ENCODE results near the gene NKD2.

The NKD2 gene

GRCh38 chr5:1001406-1002270, 7.0 kb upstream of the NKD2 start:
- H3K4me3 ChIP-seq (ENCODE audit: low read depth, low read length), result no peak overlapping the region
- TF ChIP-seq CTCF (IDR thresholded peaks at IDR 0.05; ENCODE audit: low read depth, low read length), result no peak

- no peak overlapping the region for H3K4me3 ChIP-seq (ENCODE audit: low read depth, low read length)
- no peak for TF ChIP-seq CTCF (IDR thresholded peaks at IDR 0.05; ENCODE audit: low read depth, low read length)
Observed at GRCh38 chr5:1002271-1002546, 6.4 kb upstream of the NKD2 start.

- H3K4me3 ChIP-seq (ENCODE audit: low read depth, low read length), result no peak overlapping the region
Observed at GRCh38 chr5:1002836-1003235, 5.8 kb upstream of the NKD2 start.

GRCh38 chr5:1003296-1003937, 5.2 kb upstream of the NKD2 start:
- no peak for TF ChIP-seq CTCF (IDR thresholded peaks at IDR 0.05; ENCODE audit: low read depth, low read length)
- H3K4me3 ChIP-seq (ENCODE audit: low read depth, low read length), result no peak overlapping the region

More at GRCh38 chr5:1002836-1003235, 5.8 kb upstream of the NKD2 start:
- TF ChIP-seq CTCF (IDR thresholded peaks at IDR 0.05; ENCODE audit: low read depth, low read length), result no peak

GRCh38 chr5:1004461-1005248, 3.9 kb upstream of the NKD2 start:
- 0 out of 2 replicates have a peak, but pooled peaks have one; percentile 13 for TF ChIP-seq CTCF (IDR thresholded peaks at IDR 0.05; ENCODE audit: low read depth, low read length)

GRCh38 chr5:1005249-1005851, 3.3 kb upstream of the NKD2 start:
- H3K4me3 ChIP-seq (ENCODE audit: low read depth, low read length), result peak overlapping the region; percentile 35

More at GRCh38 chr5:1004461-1005248, 3.9 kb upstream of the NKD2 start:
- H3K4me3 ChIP-seq (ENCODE audit: low read depth, low read length), result peak overlapping the region; percentile 35

More at GRCh38 chr5:1005249-1005851, 3.3 kb upstream of the NKD2 start:
- no peak for TF ChIP-seq CTCF (IDR thresholded peaks at IDR 0.05; ENCODE audit: low read depth, low read length)
